HEK293 (cell line): ENCODE data around the gene SOHLH2.

ENCODE experiments used
- CTCF ChIA-PET: fragments of 350-600 bp; formaldehyde crosslinking; extraction: SDS; loops from one replicate; lab custom pipeline; 2021; ENCODE audit warnings: antibody characterized with exemption; lab: Yijun Ruan, JAX
- POLR2A ChIA-PET: fragments of 300-600 bp; formaldehyde crosslinking; extraction: SDS; loops from one replicate; lab custom pipeline; 2020; ENCODE audit warnings: antibody characterized with exemption, inconsistent platforms; lab: Yijun Ruan, JAX
- H3K27ac ChIP-seq: fragments of 200-500 bp; sonication (Bioruptor generic); 2 replicates; pipeline ENCODE4 v1.5.1; 2014; ENCODE audit warnings: low read depth, low read length, control low read depth, inconsistent platforms; ENCODE audit errors: extremely low read depth
- H3K36me3 ChIP-seq, 2 experiments: fragments of 200-500 bp in 1 of 2; sonication (Bioruptor generic) in 1 of 2; 1 replicate in 1 of 2; 2 replicates in 1 of 2; pipeline ENCODE4 v1.5.1; 2014 to 2017; ENCODE audit warnings: inconsistent platforms in 2 of 2, low read length in 2 of 2; ENCODE audit not compliant: control insufficient read depth in 2 of 2, insufficient read depth in 1 of 2
- H3K4me1 ChIP-seq: fragments of 200-500 bp; sonication (Bioruptor generic); 2 replicates; pipeline ENCODE4 v1.5.1; 2014; ENCODE audit warnings: mild to moderate bottlenecking, low read length, inconsistent platforms; ENCODE audit not compliant: control insufficient read depth, insufficient read depth
- H3K4me3 ChIP-seq: 2 replicates; pipeline ENCODE4 v1.5.1; 2011; ENCODE audit warnings: low read depth, mild to moderate bottlenecking, control low read depth, low read length, moderate library complexity
- H3K9me3 ChIP-seq: fragments of 200-500 bp; sonication (Bioruptor generic); 2 replicates; pipeline ENCODE4 v1.5.1; 2014; ENCODE audit warnings: low read depth, low read length, inconsistent platforms; ENCODE audit not compliant: control insufficient read depth, insufficient read depth
- BCL11A ChIP-seq: fragments of 450-650 bp; formaldehyde crosslinking; IDR thresholded peaks from 2 replicates; pipeline ENCODE4 v1.5.1; 2016; ENCODE audit warnings: low read depth, missing biosample characterization, missing genetic modification characterization
- HIC1 ChIP-seq: fragments of 450-650 bp; formaldehyde crosslinking; IDR thresholded peaks from 2 replicates; pipeline ENCODE4 v1.5.1; 2016; ENCODE audit warnings: missing biosample characterization, missing genetic modification characterization
- SCRT2 ChIP-seq: fragments of 450-650 bp; formaldehyde crosslinking; IDR thresholded peaks from 2 replicates; pipeline ENCODE4 v1.5.1; 2016; ENCODE audit warnings: missing biosample characterization, missing genetic modification characterization
- SP2 ChIP-seq: fragments of 450-650 bp; formaldehyde crosslinking; IDR thresholded peaks from 2 replicates; pipeline ENCODE4 v1.5.1; 2016; ENCODE audit warnings: missing biosample characterization, missing genetic modification characterization
- YY1 ChIP-seq: fragments of 450-650 bp; formaldehyde crosslinking; IDR thresholded peaks from 2 replicates; pipeline ENCODE4 v1.5.1; 2018; ENCODE audit warnings: missing biosample characterization, missing genetic modification characterization
- YY2 ChIP-seq: fragments of 450-650 bp; formaldehyde crosslinking; IDR thresholded peaks from 2 replicates; pipeline ENCODE4 v1.5.1; 2016; ENCODE audit warnings: missing biosample characterization, missing genetic modification characterization
- ZBTB26 ChIP-seq: fragments of 450-650 bp; formaldehyde crosslinking; optimal IDR thresholded peaks from 2 replicates; pipeline ENCODE3; 2016; ENCODE audit warnings: missing biosample characterization, mild to moderate bottlenecking, missing genetic modification characterization
- ZEB2 ChIP-seq: fragments of 450-650 bp; formaldehyde crosslinking; IDR thresholded peaks from 2 replicates; pipeline ENCODE4 v1.5.1; 2016; ENCODE audit warnings: missing biosample characterization, missing genetic modification characterization
- ZIC2 ChIP-seq: fragments of 450-650 bp; formaldehyde crosslinking; IDR thresholded peaks from 2 replicates; pipeline ENCODE4 v1.5.1; 2016; ENCODE audit warnings: missing biosample characterization, missing genetic modification characterization
- ZNF133 ChIP-seq: fragments of 450-650 bp; formaldehyde crosslinking; IDR thresholded peaks from 2 replicates; pipeline ENCODE4 v1.5.1; 2016; ENCODE audit warnings: missing biosample characterization, missing genetic modification characterization
- ZNF221 ChIP-seq: fragments of 450-650 bp; formaldehyde crosslinking; IDR thresholded peaks from 2 replicates; pipeline ENCODE4 v1.5.1; 2017; ENCODE audit warnings: missing biosample characterization, missing genetic modification characterization, borderline replicate concordance
- ZNF362 ChIP-seq: fragments of 450-650 bp; formaldehyde crosslinking; IDR thresholded peaks from 2 replicates; pipeline ENCODE4 v1.5.1; 2016; ENCODE audit warnings: missing biosample characterization, missing genetic modification characterization
- ZNF555 ChIP-seq: fragments of 450-650 bp; formaldehyde crosslinking; conservative IDR thresholded peaks from 2 replicates; pipeline ENCODE4 v1.5.1; 2017; ENCODE audit warnings: missing biosample characterization, mild to moderate bottlenecking, missing genetic modification characterization, inconsistent platforms
- ZNF621 ChIP-seq: fragments of 450-650 bp; formaldehyde crosslinking; IDR thresholded peaks from 2 replicates; pipeline ENCODE4 v1.5.1; 2017; ENCODE audit warnings: missing biosample characterization, missing genetic modification characterization
- ZNF645 ChIP-seq: fragments of 450-650 bp; formaldehyde crosslinking; IDR thresholded peaks from 2 replicates; pipeline ENCODE4; 2016; ENCODE audit warnings: missing biosample characterization, missing genetic modification characterization

Gene SOHLH2

GRCh38 chr13:36148446-36148845, 65.9 kb downstream of the SOHLH2 start:
- POLR2A ChIA-PET: no interaction called here
- Histone ChIP-seq H3K27ac (no peak overlapping the region), H3K9me3 (no peaks in the 10 kb centered on the region), H3K36me3 (no peaks in the 10 kb centered on the region), H3K4me3 (no peak overlapping the region), H3K4me1 (no peaks in the 10 kb centered on the region)
- TF ChIP-seq ZIC2 (tag by site-specific recombination) (no peak), ZNF645 (tag by site-specific recombination) (no peak), SP2 (no peak)
- CTCF ChIA-PET: no interaction called here

GRCh38 chr13:36147330-36147729, 67.0 kb downstream of the SOHLH2 start:
- Histone ChIP-seq H3K9me3 (no peaks in the 10 kb centered on the region), H3K36me3 (no peaks in the 10 kb centered on the region), H3K4me1 (no peaks in the 10 kb centered on the region), H3K27ac (no peak overlapping the region), H3K4me3 (no peak overlapping the region)
- CTCF ChIA-PET: no interaction called here
- no peak for TF ChIP-seq ZNF362
- TF ChIP-seq BCL11A (tag by site-specific recombination): no peak
- POLR2A ChIA-PET: no interaction called here

GRCh38 chr13:36146511-36147269, 67.7 kb downstream of the SOHLH2 start:
- H3K9me3 ChIP-seq: no peaks in the 10 kb centered on the region
- CTCF ChIA-PET: no interaction called here
- TF ChIP-seq HIC1 (tag by site-specific recombination): no peak

GRCh38 chr13:36143738-36144137, 70.6 kb downstream of the SOHLH2 start:
- POLR2A ChIA-PET: no interaction called here
- Histone ChIP-seq H3K9me3 (no peaks in the 10 kb centered on the region), H3K4me1 (no peaks in the 10 kb centered on the region)
- CTCF ChIA-PET: no interaction called here
- TF ChIP-seq ZNF133 (tag by site-specific recombination) (no peak), ZEB2 (tag by site-specific recombination) (no peak), ZBTB26 (no peak), YY1 (tag by site-specific recombination) (no peak), YY2 (no peak), SCRT2 (tag by site-specific recombination) (no peak), ZNF221 (tag by site-specific recombination) (no peak), ZNF621 (no peak), ZNF555 (tag by site-specific recombination) (no peak)
- TF ChIP-seq, all 188 proteins: peak for 0
- Histone ChIP-seq H3K27ac (no peak overlapping the region), H3K36me3 (no peaks in the 10 kb centered on the region), H3K4me3 (no peak overlapping the region)

More at GRCh38 chr13:36146511-36147269, 67.7 kb downstream of the SOHLH2 start:
- Histone ChIP-seq H3K4me3 (no peak overlapping the region), H3K36me3 (no peaks in the 10 kb centered on the region), H3K27ac (no peak overlapping the region), H3K4me1 (no peaks in the 10 kb centered on the region)
- POLR2A ChIA-PET: no interaction called here
